ENCODE results near the gene PARS2. TPM values are rescaled to one million over a fixed set of nuclear protein-coding genes. Genes with fewer than 3 reads are reported as not detected.

Gene PARS2
- total RNA-seq, 6 donors from 2014 or later, result 1.0 to 4.8 (median 3.9) TPM

GRCh38 chr1:54743416-54744226 is 20.7 kb downstream of the PARS2 start:
- TF ChIP-seq EP300 (IDR thresholded peaks at IDR 0.05), result no peak
- no peak for TF ChIP-seq POLR2AphosphoS5 (IDR thresholded peaks at IDR 0.05)
- TF ChIP-seq CTCF (IDR thresholded peaks at IDR 0.05), result no peak
- no peak for TF ChIP-seq POLR2A (IDR thresholded peaks at IDR 0.05)
- Histone ChIP-seq H3K27me3 (no peaks in the 10 kb centered on the region), H3K36me3 (peaks cover 13 to 48% (median 39%) of the 10 kb centered on the region in 4 donors), H3K9me3 (no peaks in the 10 kb centered on the region), H3K4me3 (no peak overlapping the region), H3K4me1 (no peaks in the 10 kb centered on the region), H3K27ac (no peak overlapping the region)
- DNase-seq (no peak), ATAC-seq (ENCODE audit: low FRiP score in 2 of 2) (no peak)
- WGBS, 2 donors, result 73 to 76% methylated on average over 9 to 12 of the region's 12 CpGs

- H3K4me3 ChIP-seq, result no peak overlapping the region
- TF ChIP-seq POLR2A (IDR thresholded peaks at IDR 0.05) (no peak), POLR2AphosphoS5 (IDR thresholded peaks at IDR 0.05) (no peak), EP300 (IDR thresholded peaks at IDR 0.05) (no peak)
- no peaks in the 10 kb centered on the region for H3K27me3 ChIP-seq
- WGBS, 2 donors, result 70 to 73% methylated on average over 4 of the region's 4 CpGs
- peaks cover 13 to 62% (median 52%) of the 10 kb centered on the region in 4 donors for H3K36me3 ChIP-seq
- no peaks in the 10 kb centered on the region for H3K4me1 ChIP-seq
- H3K9me3 ChIP-seq, result no peaks in the 10 kb centered on the region
- DNase-seq (no peak), ATAC-seq (ENCODE audit: low FRiP score in 2 of 2) (no peak)
- no peak overlapping the region for H3K27ac ChIP-seq
Observed at GRCh38 chr1:54742282-54742681, 22.0 kb downstream of the PARS2 start.

- Histone ChIP-seq H3K4me1 (no peaks in the 10 kb centered on the region), H3K4me3 (no peak overlapping the region), H3K27me3 (no peaks in the 10 kb centered on the region), H3K9me3 (no peaks in the 10 kb centered on the region), H3K27ac (no peak overlapping the region), H3K36me3 (peaks cover 13 to 69% (median 60%) of the 10 kb centered on the region in 4 donors)
- 85 to 93% methylated on average over 4 of the region's 4 CpGs for WGBS, 2 donors
- TF ChIP-seq CTCF (IDR thresholded peaks at IDR 0.05) (no peak), EP300 (IDR thresholded peaks at IDR 0.05) (no peak), POLR2AphosphoS5 (IDR thresholded peaks at IDR 0.05) (no peak), POLR2A (IDR thresholded peaks at IDR 0.05) (no peak)
- ATAC-seq (ENCODE audit: low FRiP score in 2 of 2), result no peak
- no peak for DNase-seq
Observed at GRCh38 chr1:54741531-54741930, 22.8 kb downstream of the PARS2 start.

GRCh38 chr1:54738244-54738643 is 26.1 kb downstream of the PARS2 start:
- peaks cover 13 to 95% (median 73%) of the 10 kb centered on the region in 4 donors for H3K36me3 ChIP-seq

More at GRCh38 chr1:54738244-54738643, 26.1 kb downstream of the PARS2 start:
- Histone ChIP-seq H3K27ac (no peak overlapping the region), H3K27me3 (no peaks in the 10 kb centered on the region), H3K4me1 (no peaks in the 10 kb centered on the region), H3K4me3 (no peak overlapping the region), H3K9me3 (no peaks in the 10 kb centered on the region)
- TF ChIP-seq POLR2A (IDR thresholded peaks at IDR 0.05) (no peak), EP300 (IDR thresholded peaks at IDR 0.05) (no peak), CTCF (IDR thresholded peaks at IDR 0.05) (no peak), POLR2AphosphoS5 (IDR thresholded peaks at IDR 0.05) (no peak)
- 93 to 98% methylated on average over 4 to 6 of the region's 6 CpGs for WGBS, 2 donors
- no peak for DNase-seq
- ATAC-seq (ENCODE audit: low FRiP score in 2 of 2), result no peak

All from upper lobe of left lung (tissue), 6 donors.